ENCODE results near the gene TTC21A.

The TTC21A gene

GRCh38 chr3:39165518-39165917 is 58.0 kb downstream of the TTC21A start:
- Histone ChIP-seq H3K27ac (ENCODE audit: low read length) (no peak overlapping the region), H3K9ac (ENCODE audit: low read depth, low read length) (no peak overlapping the region), H2AFZ (ENCODE audit: low read depth, low read length) (no peak overlapping the region), H3K27me3 (ENCODE audit: insufficient read depth, low read length, poor library complexity) (no peaks in the 10 kb centered on the region), H3K9me3 (ENCODE audit: insufficient read depth, low read length, severe bottlenecking) (no peaks in the 10 kb centered on the region), H3K4me1 (ENCODE audit: insufficient read depth, low read length) (no peaks in the 10 kb centered on the region), H3K4me2 (ENCODE audit: insufficient read depth, low read length) (no peak overlapping the region), H3K4me3 (ENCODE audit: low read depth in 1 of 2, low read length in 2 of 2) (no peak overlapping the region), H4K20me1 (ENCODE audit: insufficient read depth, low read length) (no peaks in the 10 kb centered on the region), H3K79me2 (ENCODE audit: insufficient read depth, low read length) (no peaks in the 10 kb centered on the region), H3K36me3 (ENCODE audit: insufficient read depth, low read length) (no peaks in the 10 kb centered on the region)
- DNase-seq (no peak), ATAC-seq (ENCODE audit: insufficient read depth, low read depth) (no peak)
- TF ChIP-seq CTCF (IDR thresholded peaks at IDR 0.05; ENCODE audit: borderline replicate concordance, extremely low read depth, low read length, poor library complexity, severe bottlenecking): no peak
- TF ChIP-seq EZH2 (IDR thresholded peaks at IDR 0.05; ENCODE audit: borderline replicate concordance, low read depth, low read length, severe bottlenecking): no peak

DNA sequence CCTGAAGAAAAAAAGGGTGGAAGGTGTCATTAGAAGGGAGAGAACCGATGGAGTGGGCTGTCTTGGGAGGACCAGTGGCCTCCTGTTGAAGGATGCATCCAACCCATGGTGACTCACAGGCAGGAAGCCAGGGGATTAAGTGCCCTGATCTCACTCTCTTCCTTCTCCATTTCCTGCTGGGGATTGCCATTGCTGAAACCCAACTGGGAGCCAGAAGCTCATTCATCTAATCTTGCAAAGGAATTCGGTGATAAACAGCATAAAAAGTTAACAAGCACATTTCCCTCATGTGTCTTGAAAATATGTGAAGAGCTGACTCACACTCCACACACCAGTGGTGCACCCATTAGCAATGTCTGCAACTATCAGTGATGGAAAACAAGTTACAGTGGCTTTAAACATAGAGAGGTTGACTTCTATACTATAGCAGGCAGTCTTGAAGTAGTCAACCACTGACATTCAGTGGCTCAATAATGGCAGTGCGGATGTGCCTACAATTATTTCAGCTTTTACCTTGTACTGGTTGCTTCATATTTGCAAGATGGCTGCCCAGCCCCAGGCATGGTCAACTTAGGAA is 58.7 kb downstream of the TTC21A start:
- no peak for TF ChIP-seq CTCF (IDR thresholded peaks at IDR 0.05; ENCODE audit: borderline replicate concordance, extremely low read depth, low read length, poor library complexity, severe bottlenecking)
- TF ChIP-seq EZH2 (IDR thresholded peaks at IDR 0.05; ENCODE audit: borderline replicate concordance, low read depth, low read length, severe bottlenecking): no peak
- Histone ChIP-seq H3K4me2 (ENCODE audit: insufficient read depth, low read length) (no peak overlapping the region), H3K27ac (ENCODE audit: low read length) (no peak overlapping the region), H4K20me1 (ENCODE audit: insufficient read depth, low read length) (no peaks in the 10 kb centered on the region), H3K9ac (ENCODE audit: low read depth, low read length) (no peak overlapping the region), H3K36me3 (ENCODE audit: insufficient read depth, low read length) (no peaks in the 10 kb centered on the region), H3K9me3 (ENCODE audit: insufficient read depth, low read length, severe bottlenecking) (no peaks in the 10 kb centered on the region), H3K27me3 (ENCODE audit: insufficient read depth, low read length, poor library complexity) (no peaks in the 10 kb centered on the region), H3K79me2 (ENCODE audit: insufficient read depth, low read length) (no peaks in the 10 kb centered on the region), H2AFZ (ENCODE audit: low read depth, low read length) (no peak overlapping the region), H3K4me3 (ENCODE audit: low read depth in 1 of 2, low read length in 2 of 2) (no peak overlapping the region), H3K4me1 (ENCODE audit: insufficient read depth, low read length) (no peaks in the 10 kb centered on the region)
- DNase-seq (no peak), ATAC-seq (ENCODE audit: insufficient read depth, low read depth) (no peak)

DNA sequence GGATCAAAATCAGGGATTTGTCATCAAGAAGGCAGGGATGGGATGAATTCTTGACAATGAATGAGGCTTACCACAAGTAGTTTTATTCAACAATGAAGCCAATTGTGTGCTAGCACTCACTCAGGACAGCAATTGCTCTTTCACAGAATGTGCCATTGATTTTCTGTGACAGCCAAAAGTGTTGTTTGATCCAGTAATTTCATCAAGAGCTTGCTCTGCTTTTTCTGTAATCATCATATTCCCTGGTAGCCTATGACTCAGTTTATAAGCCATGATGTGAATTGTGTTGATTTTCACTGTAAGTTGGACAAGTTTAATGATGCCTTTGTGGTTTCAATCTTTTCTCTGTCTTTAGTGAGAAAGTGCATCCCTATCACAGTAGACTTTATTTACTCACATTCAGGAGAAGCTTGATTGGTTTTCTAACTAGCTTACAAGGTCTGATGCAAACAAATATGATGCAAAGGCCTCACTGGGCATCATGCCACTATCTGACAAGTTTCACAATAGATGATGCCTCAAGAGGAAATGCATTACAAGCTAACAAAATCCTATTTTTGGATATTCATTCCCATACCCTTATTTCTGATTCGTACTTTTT is 59.6 kb downstream of the TTC21A start:
- no peaks in the 10 kb centered on the region for H3K36me3 ChIP-seq (ENCODE audit: insufficient read depth, low read length)
- H3K4me1 ChIP-seq (ENCODE audit: insufficient read depth, low read length): no peaks in the 10 kb centered on the region
- ATAC-seq (ENCODE audit: insufficient read depth, low read depth) (no peak), DNase-seq (no peak)
- no peak for TF ChIP-seq EZH2 (IDR thresholded peaks at IDR 0.05; ENCODE audit: borderline replicate concordance, low read depth, low read length, severe bottlenecking)
- no peak for TF ChIP-seq CTCF (IDR thresholded peaks at IDR 0.05; ENCODE audit: borderline replicate concordance, extremely low read depth, low read length, poor library complexity, severe bottlenecking)
- no peak overlapping the region for H3K27ac ChIP-seq (ENCODE audit: low read length)
- H3K4me3 ChIP-seq (ENCODE audit: low read depth in 1 of 2, low read length in 2 of 2): no peak overlapping the region
- H4K20me1 ChIP-seq (ENCODE audit: insufficient read depth, low read length): no peaks in the 10 kb centered on the region
- H3K4me2 ChIP-seq (ENCODE audit: insufficient read depth, low read length): no peak overlapping the region
- H3K79me2 ChIP-seq (ENCODE audit: insufficient read depth, low read length): no peaks in the 10 kb centered on the region
- no peak overlapping the region for H2AFZ ChIP-seq (ENCODE audit: low read depth, low read length)
- H3K27me3 ChIP-seq (ENCODE audit: insufficient read depth, low read length, poor library complexity): no peaks in the 10 kb centered on the region
- H3K9ac ChIP-seq (ENCODE audit: low read depth, low read length): no peak overlapping the region
- no peaks in the 10 kb centered on the region for H3K9me3 ChIP-seq (ENCODE audit: insufficient read depth, low read length, severe bottlenecking)
